Kidney (tissue), 14 donors: ENCODE results near the gene LEMD1. TPM values are rescaled to one million over a fixed set of nuclear protein-coding genes. Genes with fewer than 3 reads are reported as not detected.

Source experiments
- DNase-seq, 5 donors: peaks; one replicate each; pipeline ENCODE4 v3.0.0-alpha.2; 2013 to 2020
- FAIRE-seq: peaks from 2 replicates; lab custom pipeline; 2012; peaks lifted over from hg19 to GRCh38; lab: Jason Lieb, UNC
- H3K27ac ChIP-seq, 2 donors: one replicate each; pipeline ENCODE4 v1.7.0; 2013; ENCODE audit warnings: low read depth in 2 of 2, low read length in 2 of 2, inconsistent platforms in 1 of 2
- H3K27me3 ChIP-seq: one replicate; pipeline ENCODE4 v1.7.1; 2013; ENCODE audit warnings: low read length, inconsistent platforms; ENCODE audit not compliant: control insufficient read depth, insufficient read depth
- H3K36me3 ChIP-seq, 3 donors: one replicate each; pipeline versions ENCODE4 v1.7.0 to v1.7.1; 2013; ENCODE audit warnings: low read length in 3 of 3, control low read depth in 1 of 3, inconsistent platforms in 1 of 3; ENCODE audit not compliant: insufficient read depth in 3 of 3, control insufficient read depth in 2 of 3
- H3K4me1 ChIP-seq, 3 donors: one replicate each; pipeline versions ENCODE4 v1.7.0 to v1.7.1; 2013; ENCODE audit warnings: low read length in 3 of 3, inconsistent platforms in 1 of 3, low read depth in 1 of 3; ENCODE audit not compliant: control insufficient read depth in 2 of 3, insufficient read depth in 2 of 3
- H3K4me3 ChIP-seq, 3 donors: one replicate each; pipeline versions ENCODE4 v1.7.0 to v1.8.1; 2013; ENCODE audit warnings: low read length in 3 of 3, control low read depth in 1 of 3, inconsistent platforms in 1 of 3
- H3K9ac ChIP-seq, 3 donors: one replicate each; pipeline versions ENCODE4 v1.7.0 to v1.7.1; 2013; ENCODE audit warnings: low read length in 3 of 3, control low read depth in 1 of 3, inconsistent platforms in 1 of 3
- H3K9me3 ChIP-seq, 3 donors: one replicate each; pipeline versions ENCODE4 v1.7.0 to v1.7.1; 2013; ENCODE audit warnings: low read length in 3 of 3, control low read depth in 1 of 3, inconsistent platforms in 1 of 3; ENCODE audit not compliant: control insufficient read depth in 2 of 3, insufficient read depth in 1 of 3
- CTCF ChIP-seq: IDR thresholded peaks from 3 replicates; pipeline ENCODE4 v1.5.1; 2012; ENCODE audit warnings: mild to moderate bottlenecking, moderate library complexity, borderline replicate concordance; ENCODE audit not compliant: insufficient read depth; ENCODE audit errors: extremely low read depth
- intact Hi-C: fragments of 100-400 bp; cut with DNase I; formaldehyde crosslinking; loops from one replicate; pipeline ENCODE4 v1.11.1; 2022
- microRNA-seq: library from miRNA; unstranded; fragments of <30 nt; microRNA quantifications from one replicate; pipeline ENCODE4 v1.2.0, GENCODE V29; 2020
- polyA plus RNA-seq: library from polyadenylated mRNA; stranded (reverse); fragments of 350-450 nt; fragmentation: Illumina TruSeq; extraction: RNeasy Lipid Tissue Mini Kit (QIAGEN cat#74804); gene quantifications from one replicate; pipeline ENCODE4 v1.2.3, GENCODE V29; 2014; ENCODE audit warnings: low read depth, low replicate concordance; ENCODE audit not compliant: insufficient read depth
- total RNA-seq: library from RNA; stranded (reverse); fragmentation: NEBNext Ultra II Directional; extraction: Animal tissue kit (Norgen Biotek cat#: 25700); gene quantifications from one replicate; pipeline ENCODE4 v1.2.1, GENCODE V29; 2021
- donor health status: control.
- donor health status: control.
- donor health status: control.
- donor health status: control.
- donor health status: control.
- donor health status: DM: yes; HTN: yes; CAD: no.
- donor health status: Normal renal cell carcinoma (clear cell type).

LEMD1 gene
- total and polyA plus RNA-seq, 2 donors from 2014 or later = 6.5 TPM; not detected in 1

GRCh38 chr1:205332015-205332791 is 89.7 kb downstream of the LEMD1 start:
- Histone ChIP-seq H3K27me3 (no peaks in the 10 kb centered on the region), H3K4me1 (peaks cover 0 to 34% (median 33%) of the 10 kb centered on the region in 3 donors), H3K4me3 (no peak overlapping the region), H3K9me3 (no peaks in the 10 kb centered on the region), H3K36me3 (no peaks in the 10 kb centered on the region), H3K27ac (no peak overlapping the region), H3K9ac (no peak overlapping the region)
- DNase-seq (peak in 1 of 5 donors; percentile 44), FAIRE-seq (no peak)
- intact Hi-C loops = no loop called here
- TF ChIP-seq CTCF = no peak

Small RNA genes within 50 kb of the gene (microRNA-seq; reads per million reads assigned to microRNA genes)
- 433 reads per million, percentile 72 among the genes with 10 or more reads in this experiment for gene MIR135B

Other genes starting within 250 kb of the LEMD1 start
- 17.8 TPM for gene DSTYK, start 210.4 kb downstream of the LEMD1 start, total RNA-seq
- 5.6 TPM for gene DSTYK, start 210.4 kb downstream of the LEMD1 start, polyA plus RNA-seq
- 1.3 TPM for gene TMCC2, start 194.1 kb downstream of the LEMD1 start, total RNA-seq
- gene TMCC2, start 194.1 kb downstream of the LEMD1 start, polyA plus RNA-seq = 3.5 TPM
- 19.4 TPM for gene NUAK2, start 100.3 kb downstream of the LEMD1 start, total RNA-seq
- gene NUAK2, start 100.3 kb downstream of the LEMD1 start, polyA plus RNA-seq = 15.1 TPM
- not detected for gene KLHDC8A, start 65.1 kb downstream of the LEMD1 start, total RNA-seq
- not detected for gene KLHDC8A, start 65.1 kb downstream of the LEMD1 start, polyA plus RNA-seq
- gene BLACAT1, start 34.0 kb upstream of the LEMD1 start, total RNA-seq = 4.3 TPM
- 0.37 TPM for gene BLACAT1, start 34.0 kb upstream of the LEMD1 start, polyA plus RNA-seq
- 25.7 TPM for gene CDK18, start 82.6 kb upstream of the LEMD1 start, total RNA-seq
- 36.3 TPM for gene CDK18, start 82.6 kb upstream of the LEMD1 start, polyA plus RNA-seq
- 87.3 TPM for gene ELK4, start 210.0 kb upstream of the LEMD1 start, total RNA-seq
- 4.2 TPM for gene ELK4, start 210.0 kb upstream of the LEMD1 start, polyA plus RNA-seq